GM12878 (cell line): ENCODE measurements around the gene ABCC11. TPM values are rescaled to one million over a fixed set of nuclear protein-coding genes. Genes with fewer than 3 reads are reported as not detected.

Source experiments
- ATAC-seq: fragments of 200-7000 bp; cut with Tn5 transposase; 3 replicates; pipeline ENCODE4 v1.9.1; 2020; ENCODE audit warnings: mild to moderate bottlenecking, moderate library complexity
- BruUV-seq: library from RNA; stranded (reverse); fragments of 400-500 nt; replicated peaks from 2 replicates; lab custom pipeline; 2021; lab: Mats Ljungman, UMichigan
- CTCF ChIA-PET: fragments of 300-600 bp; sonication (Branson Sonifier 250); formaldehyde crosslinking; extraction: SDS; loops from one replicate; lab custom pipeline; 2021; ENCODE audit warnings: inconsistent platforms; lab: Yijun Ruan, JAX
- POLR2A ChIA-PET: fragments of 350-600 bp; formaldehyde crosslinking; extraction: SDS; loops from one replicate; lab custom pipeline; 2021; ENCODE audit warnings: inconsistent platforms; lab: Charles Lee
- RAD21 ChIA-PET: fragments of 300-600 bp; sonication (Branson Sonifier 250); formaldehyde crosslinking; loops from one replicate; lab custom pipeline; 2023; ENCODE audit warnings: antibody characterized with exemption; ENCODE audit not compliant: unreplicated experiment; lab: Charles Lee
- SMC1A ChIA-PET: fragments of 300-600 bp; sonication (Branson Sonifier 250); formaldehyde crosslinking; loops from one replicate; lab custom pipeline; 2023; ENCODE audit not compliant: unreplicated experiment, uncharacterized antibody; lab: Charles Lee
- DNase-seq: peaks from one replicate; pipeline ENCODE4 v3.0.0-alpha.2; 2011; ENCODE audit warnings: low read depth, low spot score
- FAIRE-seq: peaks from 3 replicates; lab custom pipeline; 2011; peaks lifted over from hg19 to GRCh38; lab: Jason Lieb, UNC
- H2AFZ ChIP-seq: 2 replicates; pipeline ENCODE4 v1.6.0; 2011; ENCODE audit warnings: low read depth, low read length, control low read depth; ENCODE audit not compliant: control insufficient read depth
- H3K27ac ChIP-seq: 2 replicates; pipeline ENCODE4 v1.5.1; 2011; ENCODE audit warnings: control low read depth; ENCODE audit not compliant: control insufficient read depth, insufficient read depth
- H3K27me3 ChIP-seq, 2 experiments: replicated peaks in 1 of 2; 2 replicates each; pipeline versions ENCODE4 v1.6.0 to v1.6.1; 2011; ENCODE audit warnings: low read length in 1 of 2; ENCODE audit not compliant: control insufficient read depth in 2 of 2, insufficient read depth in 2 of 2
- H3K36me3 ChIP-seq, 2 experiments: 2 replicates each; pipeline ENCODE4 v1.5.1; 2011; ENCODE audit warnings: low read length in 1 of 2; ENCODE audit not compliant: control insufficient read depth in 2 of 2, insufficient read depth in 2 of 2
- H3K4me1 ChIP-seq: 2 replicates; pipeline ENCODE4 v1.6.1; 2011; ENCODE audit warnings: mild to moderate bottlenecking, low read length, moderate library complexity, mixed read lengths; ENCODE audit not compliant: control insufficient read depth, insufficient read depth
- H3K4me2 ChIP-seq: 2 replicates; pipeline ENCODE4 v1.6.0; 2011; ENCODE audit warnings: control low read depth; ENCODE audit not compliant: control insufficient read depth, insufficient read depth
- H3K4me3 ChIP-seq: fragments of 200-600 bp; sonication (generic); 2 replicates; pipeline ENCODE4 v1.5.1; 2016
- H3K79me2 ChIP-seq: 2 replicates; pipeline ENCODE4 v1.6.0; 2011; ENCODE audit warnings: low read length; ENCODE audit not compliant: control insufficient read depth, insufficient read depth
- H3K9ac ChIP-seq: 2 replicates; pipeline ENCODE4 v1.8.0; 2011; ENCODE audit warnings: low read length, control low read depth, mixed read lengths; ENCODE audit not compliant: control insufficient read depth, insufficient read depth
- H3K9me3 ChIP-seq: replicated peaks from 3 replicates; pipeline ENCODE4 v1.5.1; 2011; ENCODE audit warnings: mild to moderate bottlenecking, low read length; ENCODE audit not compliant: control insufficient read depth, insufficient read depth
- H4K20me1 ChIP-seq: 2 replicates; pipeline ENCODE4 v1.6.0; 2011; ENCODE audit not compliant: control insufficient read depth, insufficient read depth
- CHD2 ChIP-seq: IDR thresholded peaks from 2 replicates; pipeline ENCODE4 v1.6.1; 2011; ENCODE audit warnings: low read depth, low read length, improper control_type of control experiment, borderline replicate concordance
- GATAD2B ChIP-seq: fragments of 450-650 bp; conservative IDR thresholded peaks from 2 replicates; pipeline ENCODE4 v1.6.1; 2017; ENCODE audit warnings: low read depth, mild to moderate bottlenecking, moderate library complexity
- MEF2B ChIP-seq: fragments of 450-650 bp; IDR thresholded peaks from 2 replicates; pipeline ENCODE4 v1.6.1; 2018; ENCODE audit warnings: mild to moderate bottlenecking, moderate library complexity; ENCODE audit not compliant: partially characterized antibody, poor library complexity, severe bottlenecking
- MTA3 ChIP-seq: IDR thresholded peaks from 2 replicates; pipeline ENCODE4 v1.6.1; 2012; ENCODE audit warnings: low read length, inconsistent platforms, borderline replicate concordance
- PKNOX1 ChIP-seq: fragments of 450-650 bp; IDR thresholded peaks from 2 replicates; pipeline ENCODE4 v1.6.1; 2016; ENCODE audit warnings: mild to moderate bottlenecking
- POU2F2 ChIP-seq: IDR thresholded peaks from 3 replicates; pipeline ENCODE4 v1.6.1; 2011; ENCODE audit warnings: low read depth, mild to moderate bottlenecking, low read length, borderline replicate concordance
- RELA ChIP-seq: fragments of 450-650 bp; IDR thresholded peaks from 2 replicates; pipeline ENCODE4 v1.8.0; 2014; ENCODE audit warnings: borderline replicate concordance; ENCODE audit not compliant: partially characterized antibody
- SMARCA5 ChIP-seq: fragments of 450-650 bp; IDR thresholded peaks from 2 replicates; pipeline ENCODE4 v1.6.1; 2017; ENCODE audit warnings: mild to moderate bottlenecking
- SREBF1 ChIP-seq: IDR thresholded peaks from 2 replicates; pipeline ENCODE4 v1.6.1; 2012; ENCODE audit warnings: mild to moderate bottlenecking, low read length
- STAT1 ChIP-seq: fragments of 450-650 bp; conservative IDR thresholded peaks from 2 replicates; pipeline ENCODE4 v1.6.1; 2014; ENCODE audit warnings: antibody characterized with exemption, mild to moderate bottlenecking
- TCF3 ChIP-seq: IDR thresholded peaks from 2 replicates; pipeline ENCODE4 v1.6.1; 2012; ENCODE audit warnings: low read depth, mild to moderate bottlenecking, low read length, borderline replicate concordance; ENCODE audit not compliant: insufficient read depth
- ZBED1 ChIP-seq: IDR thresholded peaks from 2 replicates; pipeline ENCODE4 v1.6.1; 2016; ENCODE audit warnings: borderline replicate concordance
- ZBTB33 ChIP-seq: fragments of 450-650 bp; IDR thresholded peaks from 2 replicates; pipeline ENCODE4 v1.6.1; 2017; ENCODE audit warnings: mild to moderate bottlenecking
- ZBTB4 ChIP-seq: fragments of 450-650 bp; formaldehyde crosslinking; IDR thresholded peaks from 2 replicates; pipeline ENCODE4 v1.4.0; 2022; ENCODE audit warnings: mild to moderate bottlenecking, moderate library complexity
- ZNF687 ChIP-seq: fragments of 450-650 bp; IDR thresholded peaks from 2 replicates; pipeline ENCODE4 v1.6.1; 2017; ENCODE audit warnings: mild to moderate bottlenecking, moderate library complexity
- WGBS: methylation state at CpG from one replicate; pipeline ENCODE4 v1.1.6; 2016; ENCODE audit warnings: low lambda C conversion rate; ENCODE audit not compliant: insufficient replicate concordance, insufficient coverage; ENCODE audit errors: missing lambda C conversion rate; 5-methylcytosine and 5-hydroxymethylcytosine counted together
- in situ Hi-C: fragments of 300-500 bp; cut with MboI; formaldehyde crosslinking; loops from 9 replicates; pipeline ENCODE4 v1.14.3; 2018; ENCODE audit warnings: mixed read lengths
- intact Hi-C: fragments of 100-400 bp; cut with micrococcal nuclease; formaldehyde crosslinking; loops from one replicate; pipeline ENCODE4 v1.14.2; 2022; ENCODE audit not compliant: unreplicated experiment
- polyA plus RNA-seq, 11 experiments: library from polyadenylated mRNA; depleted of rRNA in 4 of 11; unstranded in 6 of 11; stranded (reverse) in 5 of 11; fragments of >200 nt; fragmentation: Nextera tagmentation in 4 of 11; fragmentation: Illumina TruSeq in 1 of 11; extraction: Ambion mirVana in 4 of 11; extraction: Trizol in 1 of 11; gene quantifications; 1 replicate in 1 of 11; 2 replicates in 10 of 11; pipeline versions ENCODE4 v1.2.1 to v1.2.3, GENCODE V29; 2011 to 2016; ENCODE audit warnings: inconsistent platforms in 2 of 11, missing spikeins in 2 of 11, low read depth in 1 of 11
- total RNA-seq, 4 experiments: library from RNA; depleted of rRNA in 3 of 4; stranded (reverse); fragments of >200 nt in 3 of 4; fragmentation: Illumina TruSeq in 1 of 4; extraction: Trizol in 1 of 4; gene quantifications; 2 replicates each; pipeline versions ENCODE4 v1.2.1 to v1.2.3, GENCODE V29; 2013 to 2021

ABCC11 gene
- total and polyA plus RNA-seq, 10 of the 15 experiments (the other 5 are each of a cell fraction or from before 2014, with no cell fraction given): 0.04 to 0.20 (median 0.10) TPM; not detected in 6

GRCh38 chr16:48139517-48139916 lies 107.8 kb downstream of the ABCC11 start:
- POLR2A ChIA-PET: interaction anchor here (0.6 kb wide), 1 partner anchor 38 kb away, joined by 3 read pairs; no protein-coding TSS in a partner anchor
- CTCF ChIA-PET: interaction anchor here (1.2 kb wide), 1 partner anchor 17 kb away, joined by 3 read pairs; no protein-coding TSS in a partner anchor
- SMC1A ChIA-PET: no interaction called here
- no peak overlapping the region for H2AFZ ChIP-seq
- H3K36me3 ChIP-seq: no peaks in the 10 kb centered on the region
- no peak overlapping the region for H3K9ac ChIP-seq
- H3K27me3 ChIP-seq: no peaks in the 10 kb centered on the region
- in situ Hi-C loops: no loop called here
- no peaks in the 10 kb centered on the region for H3K4me1 ChIP-seq
- DNase-seq: no peak
- H3K27ac ChIP-seq: no peak overlapping the region
- RAD21 ChIA-PET: no interaction called here
- no peak overlapping the region for H3K4me2 ChIP-seq
- ATAC-seq: no peak
- FAIRE-seq: no peak
- no peaks in the 10 kb centered on the region for H4K20me1 ChIP-seq
- H3K9me3 ChIP-seq: no peaks in the 10 kb centered on the region; the same call in 2 of the 3 replicates
- no peaks in the 10 kb centered on the region for H3K79me2 ChIP-seq
- BruUV-seq: no TSS peak
- 65% methylated on average over 3 of the region's 3 CpGs for WGBS
- H3K4me3 ChIP-seq: no peak overlapping the region
- intact Hi-C loops: no loop called here
- TF ChIP-seq ZBTB33 (no peak), SMARCA5 (no peak), STAT1 (no peak), PKNOX1 (no peak), MEF2B (no peak), ZNF687 (no peak), POU2F2 (no peak), CHD2 (no peak), ZBED1 (no peak), MTA3 (no peak), GATAD2B (no peak), ZBTB4 (CRISPR knock-in tag) (no peak), RELA (no peak), TCF3 (no peak), SREBF1 (no peak)
